H1 (cell line): Measurements from ENCODE around the gene BACE2. TPM values are rescaled to one million over a fixed set of nuclear protein-coding genes. Genes with fewer than 3 reads are reported as not detected.
A peak's percentile ranks its signal among the peaks of the same experiment; 100 is the strongest.

Source experiments
- polyA plus RNA-seq, 7 experiments: library from polyadenylated mRNA; depleted of rRNA in 3 of 7; stranded (reverse) in 5 of 7; unstranded in 2 of 7; fragments of >200 nt in 5 of 7; fragments of 200-250 nt in 2 of 7; gene quantifications; 1 replicate in 5 of 7; 2 replicates in 1 of 7; 4 replicates in 1 of 7; pipeline versions ENCODE4 v1.2.1 to v1.2.3, GENCODE V29; 2011 to 2013; ENCODE audit warnings: missing spikeins in 2 of 7, mixed read lengths in 2 of 7
- total RNA-seq: library from RNA; stranded (reverse); fragmentation: NEBNext Ultra II Directional; extraction: Animal tissue kit (Norgen Biotek cat#: 25700); gene quantifications from 2 replicates; pipeline ENCODE4 v1.2.1, GENCODE V29; 2021
- TF ChIP-seq, protein P1 (sequence below), 3 experiments: IDR thresholded peaks; 1 replicate in 2 of 3; 2 replicates in 1 of 3; pipeline versions ENCODE4 v1.5.1 to v1.6.1; 2011; ENCODE audit warnings: low read length in 3 of 3, mild to moderate bottlenecking in 3 of 3, inconsistent platforms in 2 of 3, low read depth in 1 of 3, moderate library complexity in 1 of 3; ENCODE audit not compliant: insufficient read depth in 1 of 3; ENCODE audit errors: control extremely low read depth in 1 of 3

The BACE2 gene
- total and polyA plus RNA-seq, 2 of the 8 experiments (the other 6 are each of a cell fraction or from before 2014, with no cell fraction given), result 8.1 to 10.9 TPM

DNA sequence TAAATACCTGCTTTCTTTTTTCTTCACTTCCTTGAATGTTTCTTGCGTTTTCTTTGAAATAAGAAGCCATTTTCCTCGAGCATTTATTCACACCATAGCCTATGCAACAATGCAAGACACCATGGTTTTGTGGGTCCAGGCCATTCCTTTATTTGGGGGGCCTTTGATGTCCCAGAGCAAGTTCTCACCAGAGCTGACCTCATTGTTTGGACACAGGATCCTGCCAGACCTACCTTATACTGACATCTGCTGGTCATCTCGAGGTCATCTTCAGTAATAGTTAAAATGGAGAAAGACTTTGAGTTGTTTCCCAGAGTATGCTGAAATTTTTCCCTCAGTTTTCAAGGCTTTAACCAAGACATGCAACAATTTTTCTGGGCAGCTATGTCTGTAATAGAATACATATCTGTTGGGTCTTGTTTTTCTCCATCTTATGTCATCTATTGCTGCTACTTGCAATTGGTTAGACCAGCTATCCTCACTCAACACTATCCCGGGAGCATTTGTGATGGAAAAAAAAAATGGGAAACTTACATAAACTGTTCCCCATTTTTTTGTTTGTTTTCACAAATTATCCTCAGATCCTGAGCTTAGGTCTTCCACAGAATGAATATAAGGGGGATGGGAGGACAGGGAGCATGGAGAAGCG is 34.0 kb upstream of the BACE2 start (continued):
- TF ChIP-seq, protein P1, sequence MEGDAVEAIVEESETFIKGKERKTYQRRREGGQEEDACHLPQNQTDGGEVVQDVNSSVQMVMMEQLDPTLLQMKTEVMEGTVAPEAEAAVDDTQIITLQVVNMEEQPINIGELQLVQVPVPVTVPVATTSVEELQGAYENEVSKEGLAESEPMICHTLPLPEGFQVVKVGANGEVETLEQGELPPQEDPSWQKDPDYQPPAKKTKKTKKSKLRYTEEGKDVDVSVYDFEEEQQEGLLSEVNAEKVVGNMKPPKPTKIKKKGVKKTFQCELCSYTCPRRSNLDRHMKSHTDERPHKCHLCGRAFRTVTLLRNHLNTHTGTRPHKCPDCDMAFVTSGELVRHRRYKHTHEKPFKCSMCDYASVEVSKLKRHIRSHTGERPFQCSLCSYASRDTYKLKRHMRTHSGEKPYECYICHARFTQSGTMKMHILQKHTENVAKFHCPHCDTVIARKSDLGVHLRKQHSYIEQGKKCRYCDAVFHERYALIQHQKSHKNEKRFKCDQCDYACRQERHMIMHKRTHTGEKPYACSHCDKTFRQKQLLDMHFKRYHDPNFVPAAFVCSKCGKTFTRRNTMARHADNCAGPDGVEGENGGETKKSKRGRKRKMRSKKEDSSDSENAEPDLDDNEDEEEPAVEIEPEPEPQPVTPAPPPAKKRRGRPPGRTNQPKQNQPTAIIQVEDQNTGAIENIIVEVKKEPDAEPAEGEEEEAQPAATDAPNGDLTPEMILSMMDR (IDR thresholded peaks at IDR 0.05; ENCODE audit: control extremely low read depth in 1 of 3, insufficient read depth in 1 of 3, low read depth in 1 of 3, low read length in 3 of 3), result peak in 2 of 3 experiments; percentile 55 to 71; a peak in 3 of 4 replicates
